ENCODE measurements around the gene CFDP1.

The CFDP1 gene

GRCh38 chr16:75376475-75377161 is 56.7 kb downstream of the CFDP1 start:
- H3K9me3 ChIP-seq (ENCODE audit: insufficient read depth, low read length) = no peaks in the 10 kb centered on the region
- H3K4me1 ChIP-seq (ENCODE audit: insufficient read depth, insufficient read length) = no peaks in the 10 kb centered on the region
- H3K27me3 ChIP-seq (ENCODE audit: insufficient read depth, insufficient read length) = no peaks in the 10 kb centered on the region
- TF ChIP-seq ZNF274 (IDR thresholded peaks at IDR 0.05; ENCODE audit: low read depth, low read length) (no peak), YY1 (IDR thresholded peaks at IDR 0.05; ENCODE audit: insufficient read depth, insufficient read length) (no peak), SUZ12 (IDR thresholded peaks at IDR 0.05; ENCODE audit: extremely low read depth, insufficient read depth, insufficient read length) (no peak)
- no peak for DNase-seq (ENCODE audit: low read depth, low spot score)
- peaks cover 33% of the 10 kb centered on the region for H3K36me3 ChIP-seq (ENCODE audit: insufficient read depth, insufficient read length, low read length)
- H3K9ac ChIP-seq (ENCODE audit: insufficient read length, low read depth) = no peak overlapping the region
- H3K4me3 ChIP-seq (ENCODE audit: insufficient read length, low read depth) = no peak overlapping the region

- DNase-seq (ENCODE audit: low read depth, low spot score) = no peak
- Histone ChIP-seq H3K4me3 (ENCODE audit: insufficient read length, low read depth) (no peak overlapping the region), H3K4me1 (ENCODE audit: insufficient read depth, insufficient read length) (no peaks in the 10 kb centered on the region), H3K36me3 (ENCODE audit: insufficient read depth, insufficient read length, low read length) (peaks cover 28% of the 10 kb centered on the region), H3K9me3 (ENCODE audit: insufficient read depth, low read length) (no peaks in the 10 kb centered on the region), H3K27me3 (ENCODE audit: insufficient read depth, insufficient read length) (no peaks in the 10 kb centered on the region), H3K9ac (ENCODE audit: insufficient read length, low read depth) (no peak overlapping the region)
- no peak for TF ChIP-seq YY1 (IDR thresholded peaks at IDR 0.05; ENCODE audit: insufficient read depth, insufficient read length)
Observed at GRCh38 chr16:75374388-75374787, 58.9 kb downstream of the CFDP1 start.

GRCh38 chr16:75372236-75372856 is 61.0 kb downstream of the CFDP1 start:
- H3K36me3 ChIP-seq (ENCODE audit: insufficient read depth, insufficient read length, low read length) = peaks cover 28% of the 10 kb centered on the region
- no peaks in the 10 kb centered on the region for H3K4me1 ChIP-seq (ENCODE audit: insufficient read depth, insufficient read length)
- no peak for TF ChIP-seq ZNF274 (IDR thresholded peaks at IDR 0.05; ENCODE audit: low read depth, low read length)
- TF ChIP-seq SUZ12 (IDR thresholded peaks at IDR 0.05; ENCODE audit: extremely low read depth, insufficient read depth, insufficient read length) = no peak
- no peak for TF ChIP-seq YY1 (IDR thresholded peaks at IDR 0.05; ENCODE audit: insufficient read depth, insufficient read length)
- no peak overlapping the region for H3K4me3 ChIP-seq (ENCODE audit: insufficient read length, low read depth)
- no peak for DNase-seq (ENCODE audit: low read depth, low spot score)
- H3K9ac ChIP-seq (ENCODE audit: insufficient read length, low read depth) = no peak overlapping the region
- H3K9me3 ChIP-seq (ENCODE audit: insufficient read depth, low read length) = no peaks in the 10 kb centered on the region
- no peaks in the 10 kb centered on the region for H3K27me3 ChIP-seq (ENCODE audit: insufficient read depth, insufficient read length)

GRCh38 chr16:75371171-75371570 is 62.1 kb downstream of the CFDP1 start:
- H3K36me3 ChIP-seq (ENCODE audit: insufficient read depth, insufficient read length, low read length) = peaks cover 26% of the 10 kb centered on the region
- no peaks in the 10 kb centered on the region for H3K9me3 ChIP-seq (ENCODE audit: insufficient read depth, low read length)
- no peak for DNase-seq (ENCODE audit: low read depth, low spot score)
- H3K4me1 ChIP-seq (ENCODE audit: insufficient read depth, insufficient read length) = no peaks in the 10 kb centered on the region
- no peak overlapping the region for H3K4me3 ChIP-seq (ENCODE audit: insufficient read length, low read depth)
- H3K9ac ChIP-seq (ENCODE audit: insufficient read length, low read depth) = no peak overlapping the region
- H3K27me3 ChIP-seq (ENCODE audit: insufficient read depth, insufficient read length) = no peaks in the 10 kb centered on the region
- no peak for TF ChIP-seq YY1 (IDR thresholded peaks at IDR 0.05; ENCODE audit: insufficient read depth, insufficient read length)
- TF ChIP-seq ZNF274 (IDR thresholded peaks at IDR 0.05; ENCODE audit: low read depth, low read length) = no peak
- no peak for TF ChIP-seq SUZ12 (IDR thresholded peaks at IDR 0.05; ENCODE audit: extremely low read depth, insufficient read depth, insufficient read length)

- peaks cover 19% of the 10 kb centered on the region for H3K36me3 ChIP-seq (ENCODE audit: insufficient read depth, insufficient read length, low read length)
- TF ChIP-seq SUZ12 (IDR thresholded peaks at IDR 0.05; ENCODE audit: extremely low read depth, insufficient read depth, insufficient read length) (no peak), YY1 (IDR thresholded peaks at IDR 0.05; ENCODE audit: insufficient read depth, insufficient read length) (no peak), ZNF274 (IDR thresholded peaks at IDR 0.05; ENCODE audit: low read depth, low read length) (no peak)
- H3K9ac ChIP-seq (ENCODE audit: insufficient read length, low read depth) = no peak overlapping the region
- no peak for DNase-seq (ENCODE audit: low read depth, low spot score)
- no peaks in the 10 kb centered on the region for H3K4me1 ChIP-seq (ENCODE audit: insufficient read depth, insufficient read length)
- H3K27me3 ChIP-seq (ENCODE audit: insufficient read depth, insufficient read length) = no peaks in the 10 kb centered on the region
- H3K4me3 ChIP-seq (ENCODE audit: insufficient read length, low read depth) = no peak overlapping the region
- no peaks in the 10 kb centered on the region for H3K9me3 ChIP-seq (ENCODE audit: insufficient read depth, low read length)
Observed at GRCh38 chr16:75364286-75364791, 69.0 kb downstream of the CFDP1 start.

GRCh38 chr16:75362846-75363245 is 70.5 kb downstream of the CFDP1 start:
- Histone ChIP-seq H3K9ac (ENCODE audit: insufficient read length, low read depth) (no peak overlapping the region), H3K9me3 (ENCODE audit: insufficient read depth, low read length) (no peaks in the 10 kb centered on the region), H3K4me1 (ENCODE audit: insufficient read depth, insufficient read length) (no peaks in the 10 kb centered on the region), H3K4me3 (ENCODE audit: insufficient read length, low read depth) (no peak overlapping the region), H3K36me3 (ENCODE audit: insufficient read depth, insufficient read length, low read length) (peaks cover 19% of the 10 kb centered on the region), H3K27me3 (ENCODE audit: insufficient read depth, insufficient read length) (no peaks in the 10 kb centered on the region)
- TF ChIP-seq YY1 (IDR thresholded peaks at IDR 0.05; ENCODE audit: insufficient read depth, insufficient read length) (no peak), SUZ12 (IDR thresholded peaks at IDR 0.05; ENCODE audit: extremely low read depth, insufficient read depth, insufficient read length) (no peak), ZNF274 (IDR thresholded peaks at IDR 0.05; ENCODE audit: low read depth, low read length) (no peak)
- no peak for DNase-seq (ENCODE audit: low read depth, low spot score)

- Histone ChIP-seq H3K36me3 (ENCODE audit: insufficient read depth, insufficient read length, low read length) (peaks cover 19% of the 10 kb centered on the region), H3K4me1 (ENCODE audit: insufficient read depth, insufficient read length) (no peaks in the 10 kb centered on the region), H3K27me3 (ENCODE audit: insufficient read depth, insufficient read length) (no peaks in the 10 kb centered on the region), H3K9ac (ENCODE audit: insufficient read length, low read depth) (no peak overlapping the region), H3K4me3 (ENCODE audit: insufficient read length, low read depth) (no peak overlapping the region), H3K9me3 (ENCODE audit: insufficient read depth, low read length) (no peaks in the 10 kb centered on the region)
- DNase-seq (ENCODE audit: low read depth, low spot score) = no peak
- TF ChIP-seq YY1 (IDR thresholded peaks at IDR 0.05; ENCODE audit: insufficient read depth, insufficient read length) (no peak), ZNF274 (IDR thresholded peaks at IDR 0.05; ENCODE audit: low read depth, low read length) (no peak)
Observed at GRCh38 chr16:75361936-75362335, 71.4 kb downstream of the CFDP1 start.

All from NT2/D1 (cell line).